HCT116 (cell line): ENCODE results near the gene MSI2. TPM values are rescaled to one million over a fixed set of nuclear protein-coding genes. Genes with fewer than 3 reads are reported as not detected.
A peak's percentile ranks its signal among the peaks of the same experiment; 100 is the strongest.

ENCODE experiments used
- ATAC-seq: fragments of 200-7000 bp; cut with Tn5 transposase; 2 replicates; pipeline ENCODE4 v1.9.1; 2020; ENCODE audit warnings: mild to moderate bottlenecking, moderate library complexity
- BruUV-seq: library from RNA; stranded (reverse); fragments of 400-500 nt; replicated peaks from 2 replicates; lab custom pipeline; 2021; lab: Mats Ljungman, UMichigan
- CTCF ChIA-PET: fragments of 300-600 bp; sonication (Branson Sonifier 250); formaldehyde crosslinking; loops from one replicate; lab custom pipeline; 2021; ENCODE audit warnings: antibody characterized with exemption; lab: Charles Lee
- POLR2A ChIA-PET: fragments of 300-600, 350-600 bp; sonication (Branson Sonifier 250); formaldehyde crosslinking; loops from one replicate; lab custom pipeline; 2021; ENCODE audit warnings: antibody characterized with exemption; lab: Charles Lee
- RAD21 ChIA-PET, 2 experiments: fragments of 300-600 bp; sonication (Branson Sonifier 250); formaldehyde crosslinking; loops; one replicate each; lab custom pipeline; 2023; ENCODE audit warnings: low total read pairs in 2 of 2; ENCODE audit not compliant: uncharacterized antibody in 2 of 2, unreplicated experiment in 2 of 2, low non-redundant PET in 1 of 2; lab: Charles Lee
- DNase-seq: peaks from one replicate; pipeline ENCODE4 v3.0.0-alpha.2; 2010; ENCODE audit warnings: low read depth, low spot score
- H2AFZ ChIP-seq: fragments of 200-600 bp; shearing (Covaris generic), sonication (generic); 2 replicates; pipeline ENCODE4 v1.6.1; 2017; ENCODE audit warnings: low read depth, mixed run types, mixed read lengths, antibody characterized with exemption, low read length; ENCODE audit not compliant: poor library complexity, severe bottlenecking
- H3K27ac ChIP-seq: 2 replicates; pipeline ENCODE4 v1.5.1; 2012; ENCODE audit warnings: low read depth, low read length
- H3K27me3 ChIP-seq: fragments of 200-600 bp; sonication (generic); 2 replicates; pipeline ENCODE4 v1.6.1; 2016; ENCODE audit warnings: mixed run types, low read length, mixed read lengths; ENCODE audit not compliant: insufficient read depth
- H3K36me3 ChIP-seq, 2 experiments: fragments of 200-500 bp in 1 of 2; fragments of 200-600 bp in 1 of 2; sonication (Bioruptor generic) in 1 of 2; sonication (generic) in 1 of 2; 2 replicates each; pipeline versions ENCODE4 v1.5.1 to v1.6.1; 2014 to 2016; ENCODE audit warnings: low read length in 2 of 2, inconsistent platforms in 1 of 2, mixed read lengths in 1 of 2, mixed run types in 1 of 2; ENCODE audit not compliant: insufficient read depth in 2 of 2, control insufficient read depth in 1 of 2
- H3K4me1 ChIP-seq, 2 experiments: fragments of 200-600 bp in 1 of 2; sonication (generic) in 1 of 2; 2 replicates each; pipeline versions ENCODE4 v1.5.1 to v1.6.1; 2012 to 2017; ENCODE audit warnings: low read length in 2 of 2, inconsistent platforms in 1 of 2, mild to moderate bottlenecking in 1 of 2, mixed read lengths in 1 of 2, mixed run types in 1 of 2, moderate library complexity in 1 of 2; ENCODE audit not compliant: insufficient read depth in 2 of 2, control insufficient read depth in 1 of 2
- H3K4me2 ChIP-seq: fragments of 200-600 bp; sonication (generic); 2 replicates; pipeline ENCODE4 v1.6.1; 2017; ENCODE audit warnings: mixed run types, low read length, mixed read lengths
- H3K4me3 ChIP-seq, 2 experiments: fragments of 200-600 bp in 1 of 2; sonication (generic) in 1 of 2; replicated peaks in 1 of 2; 2 replicates each; pipeline ENCODE4 v1.5.1; 2011 to 2016; ENCODE audit warnings: low read length in 2 of 2, control low read depth in 1 of 2, low read depth in 1 of 2, mild to moderate bottlenecking in 1 of 2, mixed read lengths in 1 of 2, mixed run types in 1 of 2
- H3K79me2 ChIP-seq: fragments of 200-600 bp; sonication (generic); 2 replicates; pipeline ENCODE4 v1.6.1; 2017; ENCODE audit warnings: mild to moderate bottlenecking, mixed run types, low read length, moderate library complexity, mixed read lengths; ENCODE audit not compliant: insufficient read depth
- H3K9ac ChIP-seq: fragments of 200-600 bp; sonication (generic); 2 replicates; pipeline ENCODE4 v1.6.1; 2016; ENCODE audit warnings: low read length, mixed read lengths
- H3K9me2 ChIP-seq: fragments of 200-600 bp; sonication (generic), shearing (Covaris generic); 2 replicates; pipeline ENCODE4 v1.6.1; 2017; ENCODE audit warnings: mixed run types, mild to moderate bottlenecking, moderate library complexity; ENCODE audit not compliant: insufficient read depth
- H3K9me3 ChIP-seq, 2 experiments: fragments of 200-500 bp in 1 of 2; fragments of 200-600 bp in 1 of 2; sonication (Bioruptor generic) in 1 of 2; sonication (generic) in 1 of 2; 2 replicates each; pipeline ENCODE4 v1.6.1; 2014 to 2017; ENCODE audit warnings: low read length in 2 of 2, mixed read lengths in 2 of 2, inconsistent platforms in 1 of 2, low read depth in 1 of 2, mild to moderate bottlenecking in 1 of 2, mixed run types in 1 of 2, moderate library complexity in 1 of 2; ENCODE audit not compliant: control insufficient read depth in 1 of 2, insufficient read depth in 1 of 2
- H4K20me1 ChIP-seq: fragments of 200-600 bp; sonication (generic), shearing (Covaris generic); 2 replicates; pipeline ENCODE4 v1.6.1; 2017; ENCODE audit warnings: mixed run types, mild to moderate bottlenecking, moderate library complexity; ENCODE audit not compliant: insufficient read depth
- ATF3 ChIP-seq: IDR thresholded peaks from 2 replicates; pipeline ENCODE4 v1.6.1; 2012
- CBX3 ChIP-seq: IDR thresholded peaks from 2 replicates; pipeline ENCODE4 v1.6.1; 2012; ENCODE audit warnings: low read depth
- CTCF ChIP-seq, 3 experiments: fragments of 200-600 bp in 1 of 3; sonication (generic) in 1 of 3; IDR thresholded peaks in 2 of 3; conservative IDR thresholded peaks in 1 of 3; 2 replicates each; pipeline ENCODE4 v1.5.1; 2012 to 2017; ENCODE audit warnings: low read depth in 2 of 3, low read length in 2 of 3, antibody characterized with exemption in 1 of 3, borderline replicate concordance in 1 of 3, control low read depth in 1 of 3, mild to moderate bottlenecking in 1 of 3, mixed read lengths in 1 of 3, mixed run types in 1 of 3, moderate library complexity in 1 of 3; ENCODE audit not compliant: insufficient read depth in 1 of 3
- EGR1 ChIP-seq: IDR thresholded peaks from 2 replicates; pipeline ENCODE4 v1.6.1; 2012; ENCODE audit warnings: low read depth
- EZH2 ChIP-seq: fragments of 200-600 bp; sonication (generic); IDR thresholded peaks from 2 replicates; pipeline ENCODE4 v1.6.1; 2017; ENCODE audit warnings: antibody characterized with exemption, mixed run types
- EZH2phosphoT487 ChIP-seq: fragments of 200-600 bp; IDR thresholded peaks from 2 replicates; pipeline ENCODE4 v1.6.1; 2018; ENCODE audit warnings: antibody characterized with exemption, borderline replicate concordance
- POLR2A ChIP-seq: IDR thresholded peaks from 2 replicates; pipeline ENCODE4 v1.7.0; 2011; ENCODE audit warnings: borderline replicate concordance; ENCODE audit not compliant: insufficient read depth, insufficient read length; ENCODE audit errors: extremely low read depth
- POLR2AphosphoS5 ChIP-seq: IDR thresholded peaks from 2 replicates; pipeline ENCODE4 v1.6.1; 2011; ENCODE audit warnings: mild to moderate bottlenecking, low read depth, low read length, moderate library complexity
- RAD21 ChIP-seq: IDR thresholded peaks from 2 replicates; pipeline ENCODE4 v1.6.1; 2012; ENCODE audit warnings: low read depth, mild to moderate bottlenecking
- REST ChIP-seq: IDR thresholded peaks from 2 replicates; pipeline ENCODE4 v1.6.1; 2012; ENCODE audit warnings: low read depth
- SIN3A ChIP-seq: IDR thresholded peaks from 2 replicates; pipeline ENCODE4 v1.6.1; 2012; ENCODE audit warnings: low read depth
- SRF ChIP-seq: IDR thresholded peaks from 2 replicates; pipeline ENCODE4 v1.6.1; 2012; ENCODE audit warnings: low read depth
- TCF7L2 ChIP-seq: IDR thresholded peaks from 2 replicates; pipeline ENCODE4 v1.7.0; 2011; ENCODE audit warnings: borderline replicate concordance, inconsistent platforms; ENCODE audit not compliant: insufficient read depth, insufficient read length; ENCODE audit errors: extremely low read depth
- YY1 ChIP-seq: IDR thresholded peaks from 2 replicates; pipeline ENCODE4 v1.6.1; 2011; ENCODE audit warnings: low read length, low read depth, moderate library complexity, mild to moderate bottlenecking; ENCODE audit not compliant: insufficient replicate concordance; ENCODE audit errors: extremely low read depth
- ZFX ChIP-seq: fragments of 450-650 bp; IDR thresholded peaks from 2 replicates; pipeline ENCODE4 v1.6.1; 2017
- ZNF274 ChIP-seq: fragments of 200-500 bp; sonication (Bioruptor generic); IDR thresholded peaks from 2 replicates; pipeline ENCODE4 v1.6.1; 2014; ENCODE audit warnings: mild to moderate bottlenecking, low read depth, low read length, inconsistent platforms
- intact Hi-C: fragments of 100-400 bp; cut with micrococcal nuclease; formaldehyde crosslinking; loops from 2 replicates; pipeline ENCODE4 v1.10.0; 2022
- total RNA-seq: library from RNA; stranded (reverse); gene quantifications from one replicate; pipeline ENCODE4 v1.2.1, GENCODE V29; 2021; ENCODE audit not compliant: unreplicated experiment

Gene MSI2
- total RNA-seq, 1 experiment from 2014 or later: 137 TPM

- Histone ChIP-seq H3K36me3 (peaks cover 0 to 37% of the 10 kb centered on the region in 2 experiments; a peak in 2 of 4 replicates), H3K79me2 (peaks cover 37% of the 10 kb centered on the region), H3K9me2 (no peaks in the 10 kb centered on the region), H3K27ac (peak overlapping the region; percentile 84), H3K4me2 (peak overlapping the region; percentile 77), H3K9me3 (peaks cover 0 to 13% of the 10 kb centered on the region in 2 experiments; a peak in 2 of 4 replicates), H3K4me1 (peaks cover 48 to 56% of the 10 kb centered on the region in 2 experiments), H3K27me3 (no peaks in the 10 kb centered on the region), H2AFZ (no peak overlapping the region), H4K20me1 (no peaks in the 10 kb centered on the region), H3K9ac (peak overlapping the region; percentile 43), H3K4me3 (peak overlapping the region in 1 of 2 experiments; percentile 40; a peak in 2 of 4 replicates)
- TF ChIP-seq SIN3A (no peak), ZNF274 (no peak), SRF (no peak), EZH2phosphoT487 (no peak), POLR2A (no peak), ZFX (no peak), TCF7L2 (no peak), ATF3 (no peak), REST (no peak), CBX3 (no peak), YY1 (no peak), POLR2AphosphoS5 (no peak), EZH2 (no peak), EGR1 (no peak), CTCF (IDR thresholded peaks at IDR 0.05 in 2 of 3, conservative IDR thresholded peaks at IDR 0.05 in 1 of 3; ENCODE audit: borderline replicate concordance in 1 of 3, insufficient read depth in 1 of 3, low read depth in 2 of 3, low read length in 2 of 3) (no peak), RAD21 (no peak)
- ChIA-PET POLR2A (no interaction called here), CTCF (no interaction called here), RAD21 (no interaction called here)
- DNase-seq (no peak), ATAC-seq (no peak)
- BruUV-seq: no TSS peak
- intact Hi-C loops: no loop called here
These were observed 39.9 kb downstream of the MSI2 start for GRCh38 chr17:57296231-57296630.
